ENCODE data around the gene HPCA.

The HPCA gene

GRCh38 chr1:32918179-32918578 lies 31.9 kb downstream of the HPCA start:
- Histone ChIP-seq H3K9ac (ENCODE audit: low read depth, low read length) (no peak overlapping the region), H3K36me3 (ENCODE audit: control insufficient read depth, insufficient read depth, low read length) (no peaks in the 10 kb centered on the region), H3K9me3 (ENCODE audit: control insufficient read depth, insufficient read depth, low read length) (no peaks in the 10 kb centered on the region), H3K27me3 (ENCODE audit: control insufficient read depth, insufficient read depth, low read length) (peaks cover 10% of the 10 kb centered on the region), H3K4me1 (ENCODE audit: control insufficient read depth, insufficient read depth, low read length) (no peaks in the 10 kb centered on the region), H3K4me3 (ENCODE audit: low read depth, low read length) (no peak overlapping the region)

- H3K9me3 ChIP-seq (ENCODE audit: control insufficient read depth, insufficient read depth, low read length), result no peaks in the 10 kb centered on the region
- H3K4me3 ChIP-seq (ENCODE audit: low read depth, low read length), result no peak overlapping the region
- no peaks in the 10 kb centered on the region for H3K36me3 ChIP-seq (ENCODE audit: control insufficient read depth, insufficient read depth, low read length)
- H3K9ac ChIP-seq (ENCODE audit: low read depth, low read length), result no peak overlapping the region
- H3K27me3 ChIP-seq (ENCODE audit: control insufficient read depth, insufficient read depth, low read length), result peaks cover 29% of the 10 kb centered on the region
- H3K4me1 ChIP-seq (ENCODE audit: control insufficient read depth, insufficient read depth, low read length), result peaks cover 3% of the 10 kb centered on the region
These were observed 33.8 kb downstream of the HPCA start for GRCh38 chr1:32919811-32920733.

- Histone ChIP-seq H3K36me3 (ENCODE audit: control insufficient read depth, insufficient read depth, low read length) (no peaks in the 10 kb centered on the region), H3K9me3 (ENCODE audit: control insufficient read depth, insufficient read depth, low read length) (no peaks in the 10 kb centered on the region), H3K4me1 (ENCODE audit: control insufficient read depth, insufficient read depth, low read length) (peaks cover 4% of the 10 kb centered on the region), H3K4me3 (ENCODE audit: low read depth, low read length) (no peak overlapping the region), H3K9ac (ENCODE audit: low read depth, low read length) (no peak overlapping the region), H3K27me3 (ENCODE audit: control insufficient read depth, insufficient read depth, low read length) (peaks cover 37% of the 10 kb centered on the region)
These were observed 34.5 kb downstream of the HPCA start for GRCh38 chr1:32920833-32921232.

GRCh38 chr1:32924881-32925344 lies 38.6 kb downstream of the HPCA start:
- H3K9ac ChIP-seq (ENCODE audit: low read depth, low read length), result no peak overlapping the region
- peaks cover 77% of the 10 kb centered on the region for H3K27me3 ChIP-seq (ENCODE audit: control insufficient read depth, insufficient read depth, low read length)
- no peaks in the 10 kb centered on the region for H3K9me3 ChIP-seq (ENCODE audit: control insufficient read depth, insufficient read depth, low read length)
- H3K4me1 ChIP-seq (ENCODE audit: control insufficient read depth, insufficient read depth, low read length), result peaks cover 8% of the 10 kb centered on the region
- peak overlapping the region; percentile 70 for H3K4me3 ChIP-seq (ENCODE audit: low read depth, low read length)
- H3K36me3 ChIP-seq (ENCODE audit: control insufficient read depth, insufficient read depth, low read length), result no peaks in the 10 kb centered on the region

- H3K9me3 ChIP-seq (ENCODE audit: control insufficient read depth, insufficient read depth, low read length), result no peaks in the 10 kb centered on the region
- no peak overlapping the region for H3K9ac ChIP-seq (ENCODE audit: low read depth, low read length)
- H3K4me3 ChIP-seq (ENCODE audit: low read depth, low read length), result peak overlapping the region; percentile 70
- H3K4me1 ChIP-seq (ENCODE audit: control insufficient read depth, insufficient read depth, low read length), result peaks cover 8% of the 10 kb centered on the region
- peaks cover 77% of the 10 kb centered on the region for H3K27me3 ChIP-seq (ENCODE audit: control insufficient read depth, insufficient read depth, low read length)
- no peaks in the 10 kb centered on the region for H3K36me3 ChIP-seq (ENCODE audit: control insufficient read depth, insufficient read depth, low read length)
These were observed 39.3 kb downstream of the HPCA start for GRCh38 chr1:32925403-32926162.

- no peaks in the 10 kb centered on the region for H3K9me3 ChIP-seq (ENCODE audit: control insufficient read depth, insufficient read depth, low read length)
- no peak overlapping the region for H3K9ac ChIP-seq (ENCODE audit: low read depth, low read length)
- H3K27me3 ChIP-seq (ENCODE audit: control insufficient read depth, insufficient read depth, low read length), result peaks cover 77% of the 10 kb centered on the region
- no peaks in the 10 kb centered on the region for H3K36me3 ChIP-seq (ENCODE audit: control insufficient read depth, insufficient read depth, low read length)
- peak overlapping the region; percentile 70 for H3K4me3 ChIP-seq (ENCODE audit: low read depth, low read length)
- peaks cover 8% of the 10 kb centered on the region for H3K4me1 ChIP-seq (ENCODE audit: control insufficient read depth, insufficient read depth, low read length)
These were observed 40.3 kb downstream of the HPCA start for GRCh38 chr1:32926562-32926961.

GRCh38 chr1:32927441-32927840 lies 41.1 kb downstream of the HPCA start:
- Histone ChIP-seq H3K27me3 (ENCODE audit: control insufficient read depth, insufficient read depth, low read length) (peaks cover 77% of the 10 kb centered on the region), H3K9me3 (ENCODE audit: control insufficient read depth, insufficient read depth, low read length) (no peaks in the 10 kb centered on the region), H3K4me3 (ENCODE audit: low read depth, low read length) (no peak overlapping the region), H3K9ac (ENCODE audit: low read depth, low read length) (no peak overlapping the region), H3K36me3 (ENCODE audit: control insufficient read depth, insufficient read depth, low read length) (no peaks in the 10 kb centered on the region), H3K4me1 (ENCODE audit: control insufficient read depth, insufficient read depth, low read length) (peaks cover 8% of the 10 kb centered on the region)

- Histone ChIP-seq H3K4me3 (ENCODE audit: low read depth, low read length) (no peak overlapping the region), H3K9me3 (ENCODE audit: control insufficient read depth, insufficient read depth, low read length) (no peaks in the 10 kb centered on the region), H3K36me3 (ENCODE audit: control insufficient read depth, insufficient read depth, low read length) (no peaks in the 10 kb centered on the region), H3K9ac (ENCODE audit: low read depth, low read length) (no peak overlapping the region), H3K27me3 (ENCODE audit: control insufficient read depth, insufficient read depth, low read length) (peaks cover 69% of the 10 kb centered on the region), H3K4me1 (ENCODE audit: control insufficient read depth, insufficient read depth, low read length) (peaks cover 8% of the 10 kb centered on the region)
These were observed 42.0 kb downstream of the HPCA start for GRCh38 chr1:32928285-32928684.

- peaks cover 9% of the 10 kb centered on the region for H3K4me1 ChIP-seq (ENCODE audit: control insufficient read depth, insufficient read depth, low read length)
- no peaks in the 10 kb centered on the region for H3K36me3 ChIP-seq (ENCODE audit: control insufficient read depth, insufficient read depth, low read length)
- no peak overlapping the region for H3K9ac ChIP-seq (ENCODE audit: low read depth, low read length)
- no peak overlapping the region for H3K4me3 ChIP-seq (ENCODE audit: low read depth, low read length)
- H3K9me3 ChIP-seq (ENCODE audit: control insufficient read depth, insufficient read depth, low read length), result no peaks in the 10 kb centered on the region
- peaks cover 64% of the 10 kb centered on the region for H3K27me3 ChIP-seq (ENCODE audit: control insufficient read depth, insufficient read depth, low read length)
These were observed 42.4 kb downstream of the HPCA start for GRCh38 chr1:32928715-32929114.

- H3K27me3 ChIP-seq (ENCODE audit: control insufficient read depth, insufficient read depth, low read length), result peaks cover 58% of the 10 kb centered on the region
- H3K4me3 ChIP-seq (ENCODE audit: low read depth, low read length), result no peak overlapping the region
- H3K4me1 ChIP-seq (ENCODE audit: control insufficient read depth, insufficient read depth, low read length), result peaks cover 10% of the 10 kb centered on the region
These were observed 43.1 kb downstream of the HPCA start for GRCh38 chr1:32929366-32929765.

GRCh38 chr1:32931760-32932159 lies 45.5 kb downstream of the HPCA start:
- no peaks in the 10 kb centered on the region for H3K36me3 ChIP-seq (ENCODE audit: control insufficient read depth, insufficient read depth, low read length)
- H3K9ac ChIP-seq (ENCODE audit: low read depth, low read length), result no peak overlapping the region
- H3K4me3 ChIP-seq (ENCODE audit: low read depth, low read length), result no peak overlapping the region
- no peaks in the 10 kb centered on the region for H3K9me3 ChIP-seq (ENCODE audit: control insufficient read depth, insufficient read depth, low read length)
- peaks cover 5% of the 10 kb centered on the region for H3K4me1 ChIP-seq (ENCODE audit: control insufficient read depth, insufficient read depth, low read length)
- peaks cover 34% of the 10 kb centered on the region for H3K27me3 ChIP-seq (ENCODE audit: control insufficient read depth, insufficient read depth, low read length)

More at GRCh38 chr1:32929366-32929765, 43.1 kb downstream of the HPCA start:
- H3K9ac ChIP-seq (ENCODE audit: low read depth, low read length), result no peak overlapping the region
- H3K9me3 ChIP-seq (ENCODE audit: control insufficient read depth, insufficient read depth, low read length), result no peaks in the 10 kb centered on the region
- no peaks in the 10 kb centered on the region for H3K36me3 ChIP-seq (ENCODE audit: control insufficient read depth, insufficient read depth, low read length)
